Keratinocyte (primary cell): ENCODE results near the gene ANO2. TPM values are rescaled to one million over a fixed set of nuclear protein-coding genes. Genes with fewer than 3 reads are reported as not detected.

Source experiments
- DNase-seq: peaks from one replicate; pipeline ENCODE4 v3.0.0-alpha.2; 2011; ENCODE audit warnings: low read depth, missing footprints, low spot score
- FAIRE-seq: peaks from 2 replicates; lab custom pipeline; 2011; peaks lifted over from hg19 to GRCh38; lab: Jason Lieb, UNC
- H2AFZ ChIP-seq: 2 replicates; pipeline ENCODE4 v1.6.0; 2012; ENCODE audit warnings: low read length, control low read depth, inconsistent platforms; ENCODE audit not compliant: control insufficient read depth
- H3K27ac ChIP-seq: 2 replicates; pipeline ENCODE4 v1.5.1; 2011; ENCODE audit warnings: low read length; ENCODE audit not compliant: control insufficient read depth, insufficient read depth
- H3K27me3 ChIP-seq: 3 replicates; pipeline ENCODE4 v1.6.0; 2011; ENCODE audit warnings: low read length; ENCODE audit not compliant: control insufficient read depth, insufficient read depth; ENCODE audit errors: extremely low read depth
- H3K36me3 ChIP-seq, 2 experiments: 2 replicates in 1 of 2; 3 replicates in 1 of 2; pipeline ENCODE4 v1.5.1; 2011; ENCODE audit warnings: low read length in 2 of 2, mild to moderate bottlenecking in 1 of 2; ENCODE audit not compliant: control insufficient read depth in 2 of 2, insufficient read depth in 2 of 2; ENCODE audit errors: extremely low read depth in 1 of 2
- H3K4me1 ChIP-seq: 3 replicates; pipeline ENCODE4 v1.5.1; 2011; ENCODE audit warnings: low read length; ENCODE audit not compliant: control insufficient read depth, insufficient read depth; ENCODE audit errors: extremely low read depth
- H3K4me2 ChIP-seq: 3 replicates; pipeline ENCODE4 v1.6.0; 2011; ENCODE audit warnings: low read depth, low read length; ENCODE audit not compliant: control insufficient read depth, insufficient read depth; ENCODE audit errors: extremely low read depth
- H3K4me3 ChIP-seq, 3 experiments: fragments of 200-600 bp in 1 of 3; sonication (generic) in 1 of 3; 2 replicates in 2 of 3; 3 replicates in 1 of 3; pipeline ENCODE4 v1.5.1; 2011 to 2016; ENCODE audit warnings: low read length in 3 of 3, mild to moderate bottlenecking in 3 of 3, control low read depth in 2 of 3, inconsistent platforms in 1 of 3, low read depth in 1 of 3, mixed read lengths in 1 of 3, mixed run types in 1 of 3, moderate library complexity in 1 of 3; ENCODE audit not compliant: control insufficient read depth in 2 of 3, insufficient read depth in 2 of 3; ENCODE audit errors: extremely low read depth in 1 of 3
- H3K79me2 ChIP-seq: 2 replicates; pipeline ENCODE4 v1.6.0; 2012; ENCODE audit warnings: low read length; ENCODE audit not compliant: control insufficient read depth, insufficient read depth
- H3K9ac ChIP-seq: 3 replicates; pipeline ENCODE4 v1.6.0; 2011; ENCODE audit warnings: low read length; ENCODE audit not compliant: control insufficient read depth, insufficient read depth; ENCODE audit errors: extremely low read depth
- H3K9me1 ChIP-seq: 3 replicates; pipeline ENCODE4 v1.6.0; 2011; ENCODE audit warnings: low read length; ENCODE audit not compliant: control insufficient read depth, insufficient read depth; ENCODE audit errors: extremely low read depth
- H3K9me3 ChIP-seq: 2 replicates; pipeline ENCODE4 v1.5.1; 2012; ENCODE audit warnings: low read depth, low read length; ENCODE audit not compliant: control insufficient read depth
- H4K20me1 ChIP-seq: 3 replicates; pipeline ENCODE4 v1.6.0; 2011; ENCODE audit warnings: low read length; ENCODE audit not compliant: control insufficient read depth, insufficient read depth; ENCODE audit errors: extremely low read depth
- EZH2 ChIP-seq: IDR thresholded peaks from one replicate; pipeline ENCODE4 v1.6.1; 2012; ENCODE audit warnings: inconsistent platforms, mild to moderate bottlenecking, low read length, moderate library complexity
- dilution Hi-C: fragments of 300-500 bp; cut with MboI; formaldehyde crosslinking; loops from one replicate; pipeline ENCODE4 v1.7.0; 2020; ENCODE audit warnings: low sequenced_read_pairs; ENCODE audit not compliant: extremely low pct_ligation_motif_present
- polyA plus RNA-seq, 5 experiments: library from polyadenylated mRNA; depleted of rRNA in 3 of 5; stranded (reverse) in 3 of 5; stranded (forward) in 1 of 5; unstranded in 1 of 5; fragments of >200 nt; gene quantifications; 1 replicate in 1 of 5; 2 replicates in 3 of 5; 3 replicates in 1 of 5; pipeline versions ENCODE4 v1.2.1 to v1.2.3, GENCODE V29; 2011 to 2012; ENCODE audit warnings: missing spikeins in 2 of 5, low read depth in 1 of 5, low replicate concordance in 1 of 5
- TF ChIP-seq, protein P1 (sequence below), 3 experiments: IDR thresholded peaks in 1 of 3; conservative IDR thresholded peaks in 1 of 3; optimal IDR thresholded peaks in 1 of 3; 2 replicates in 2 of 3; 3 replicates in 1 of 3; pipeline versions ENCODE3 to v1.5.1; 2011; ENCODE audit warnings: low read length in 3 of 3, mild to moderate bottlenecking in 3 of 3, moderate library complexity in 2 of 3, control low read depth in 1 of 3, inconsistent platforms in 1 of 3; ENCODE audit not compliant: insufficient read depth in 2 of 3; ENCODE audit errors: extremely low read depth in 1 of 3

Gene ANO2
- polyA plus RNA-seq, 1 donor (not counting 4 experiments of a cell fraction or from before 2014, with no cell fraction given), result 0.14 TPM

- Histone ChIP-seq H2AFZ (no peak overlapping the region), H3K4me2 (no peak overlapping the region), H3K9me3 (no peaks in the 10 kb centered on the region), H3K36me3 (no peaks in the 10 kb centered on the region), H3K9ac (no peak overlapping the region), H3K79me2 (no peaks in the 10 kb centered on the region), H3K27me3 (no peaks in the 10 kb centered on the region), H3K4me1 (no peaks in the 10 kb centered on the region), H3K9me1 (no peaks in the 10 kb centered on the region), H3K27ac (no peak overlapping the region), H4K20me1 (no peaks in the 10 kb centered on the region), H3K4me3 (no peak overlapping the region)
- FAIRE-seq (no peak), DNase-seq (no peak)
- dilution Hi-C loops, result no loop called here
- no peak for TF ChIP-seq EZH2
- TF ChIP-seq, protein P1, sequence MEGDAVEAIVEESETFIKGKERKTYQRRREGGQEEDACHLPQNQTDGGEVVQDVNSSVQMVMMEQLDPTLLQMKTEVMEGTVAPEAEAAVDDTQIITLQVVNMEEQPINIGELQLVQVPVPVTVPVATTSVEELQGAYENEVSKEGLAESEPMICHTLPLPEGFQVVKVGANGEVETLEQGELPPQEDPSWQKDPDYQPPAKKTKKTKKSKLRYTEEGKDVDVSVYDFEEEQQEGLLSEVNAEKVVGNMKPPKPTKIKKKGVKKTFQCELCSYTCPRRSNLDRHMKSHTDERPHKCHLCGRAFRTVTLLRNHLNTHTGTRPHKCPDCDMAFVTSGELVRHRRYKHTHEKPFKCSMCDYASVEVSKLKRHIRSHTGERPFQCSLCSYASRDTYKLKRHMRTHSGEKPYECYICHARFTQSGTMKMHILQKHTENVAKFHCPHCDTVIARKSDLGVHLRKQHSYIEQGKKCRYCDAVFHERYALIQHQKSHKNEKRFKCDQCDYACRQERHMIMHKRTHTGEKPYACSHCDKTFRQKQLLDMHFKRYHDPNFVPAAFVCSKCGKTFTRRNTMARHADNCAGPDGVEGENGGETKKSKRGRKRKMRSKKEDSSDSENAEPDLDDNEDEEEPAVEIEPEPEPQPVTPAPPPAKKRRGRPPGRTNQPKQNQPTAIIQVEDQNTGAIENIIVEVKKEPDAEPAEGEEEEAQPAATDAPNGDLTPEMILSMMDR (optimal IDR thresholded peaks at IDR 0.05 in 1 of 3, IDR thresholded peaks at IDR 0.05 in 1 of 3, conservative IDR thresholded peaks at IDR 0.05 in 1 of 3; ENCODE audit: extremely low read depth in 1 of 3, insufficient read depth in 2 of 3, low read length in 3 of 3), result no peak
Observed at GRCh38 chr12:5684989-5685388, 260.1 kb downstream of the ANO2 start.

DNA sequence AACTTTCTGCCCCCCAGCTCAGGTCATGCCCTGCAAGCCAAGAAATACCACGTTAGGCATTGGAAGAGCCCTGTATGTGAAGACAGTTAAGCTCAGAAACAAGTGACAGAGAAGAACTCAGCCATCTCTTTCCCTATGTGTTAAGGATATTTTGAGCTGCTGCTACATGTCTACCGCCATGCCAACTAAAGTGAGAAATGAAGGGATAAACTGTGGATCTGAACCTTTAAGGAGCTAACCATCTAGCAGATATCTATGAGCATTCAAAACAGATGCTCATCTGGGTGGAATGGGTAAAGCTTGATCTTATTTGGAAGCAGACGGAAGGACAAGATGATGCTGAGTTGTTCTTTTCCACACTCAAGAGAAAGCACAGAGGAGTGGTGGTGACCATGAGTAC, 262.5 kb downstream of the ANO2 start:
- Histone ChIP-seq H3K79me2 (no peaks in the 10 kb centered on the region), H3K36me3 (no peaks in the 10 kb centered on the region), H3K27me3 (no peaks in the 10 kb centered on the region), H4K20me1 (no peaks in the 10 kb centered on the region), H2AFZ (no peak overlapping the region), H3K4me1 (no peaks in the 10 kb centered on the region), H3K9ac (no peak overlapping the region), H3K27ac (no peak overlapping the region), H3K4me3 (no peak overlapping the region), H3K4me2 (no peak overlapping the region), H3K9me3 (no peaks in the 10 kb centered on the region), H3K9me1 (no peaks in the 10 kb centered on the region)
- dilution Hi-C loops, result no loop called here
- no peak for DNase-seq
- FAIRE-seq, result no peak
- TF ChIP-seq, protein P1 (optimal IDR thresholded peaks at IDR 0.05 in 1 of 3, IDR thresholded peaks at IDR 0.05 in 1 of 3, conservative IDR thresholded peaks at IDR 0.05 in 1 of 3; ENCODE audit: extremely low read depth in 1 of 3, insufficient read depth in 2 of 3, low read length in 3 of 3), result no peak
- no peak for TF ChIP-seq EZH2
